Measurements from ENCODE around the gene GPHA2.

GRCh38 chr11:64936539-64936938 lies 846 bp upstream of the GPHA2 start:
- TF ChIP-seq CTCF (IDR thresholded peaks at IDR 0.05) (no peak), POLR2A (IDR thresholded peaks at IDR 0.05) (no peak)
